ENCODE data around the gene MOSPD3.
"Not testable (repeated sequence)": the region's sequence is repeated elsewhere in the genome, so short reads cannot be mapped to it uniquely, and the experiment has no call there.

The MOSPD3 gene

GRCh38 chr7:100649826-100650565, 37.7 kb downstream of the MOSPD3 start:
- no peak for DNase-seq (ENCODE audit: extremely low read depth, low read depth)
- TF ChIP-seq, protein P1, sequence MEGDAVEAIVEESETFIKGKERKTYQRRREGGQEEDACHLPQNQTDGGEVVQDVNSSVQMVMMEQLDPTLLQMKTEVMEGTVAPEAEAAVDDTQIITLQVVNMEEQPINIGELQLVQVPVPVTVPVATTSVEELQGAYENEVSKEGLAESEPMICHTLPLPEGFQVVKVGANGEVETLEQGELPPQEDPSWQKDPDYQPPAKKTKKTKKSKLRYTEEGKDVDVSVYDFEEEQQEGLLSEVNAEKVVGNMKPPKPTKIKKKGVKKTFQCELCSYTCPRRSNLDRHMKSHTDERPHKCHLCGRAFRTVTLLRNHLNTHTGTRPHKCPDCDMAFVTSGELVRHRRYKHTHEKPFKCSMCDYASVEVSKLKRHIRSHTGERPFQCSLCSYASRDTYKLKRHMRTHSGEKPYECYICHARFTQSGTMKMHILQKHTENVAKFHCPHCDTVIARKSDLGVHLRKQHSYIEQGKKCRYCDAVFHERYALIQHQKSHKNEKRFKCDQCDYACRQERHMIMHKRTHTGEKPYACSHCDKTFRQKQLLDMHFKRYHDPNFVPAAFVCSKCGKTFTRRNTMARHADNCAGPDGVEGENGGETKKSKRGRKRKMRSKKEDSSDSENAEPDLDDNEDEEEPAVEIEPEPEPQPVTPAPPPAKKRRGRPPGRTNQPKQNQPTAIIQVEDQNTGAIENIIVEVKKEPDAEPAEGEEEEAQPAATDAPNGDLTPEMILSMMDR (IDR thresholded peaks at IDR 0.05; ENCODE audit: low read depth, low read length) = no peak

GRCh38 chr7:100654908-100655831, 42.8 kb downstream of the MOSPD3 start:
- TF ChIP-seq, protein P1 (IDR thresholded peaks at IDR 0.05; ENCODE audit: low read depth, low read length) = no peak
- no peak for DNase-seq (ENCODE audit: extremely low read depth, low read depth)

DNA sequence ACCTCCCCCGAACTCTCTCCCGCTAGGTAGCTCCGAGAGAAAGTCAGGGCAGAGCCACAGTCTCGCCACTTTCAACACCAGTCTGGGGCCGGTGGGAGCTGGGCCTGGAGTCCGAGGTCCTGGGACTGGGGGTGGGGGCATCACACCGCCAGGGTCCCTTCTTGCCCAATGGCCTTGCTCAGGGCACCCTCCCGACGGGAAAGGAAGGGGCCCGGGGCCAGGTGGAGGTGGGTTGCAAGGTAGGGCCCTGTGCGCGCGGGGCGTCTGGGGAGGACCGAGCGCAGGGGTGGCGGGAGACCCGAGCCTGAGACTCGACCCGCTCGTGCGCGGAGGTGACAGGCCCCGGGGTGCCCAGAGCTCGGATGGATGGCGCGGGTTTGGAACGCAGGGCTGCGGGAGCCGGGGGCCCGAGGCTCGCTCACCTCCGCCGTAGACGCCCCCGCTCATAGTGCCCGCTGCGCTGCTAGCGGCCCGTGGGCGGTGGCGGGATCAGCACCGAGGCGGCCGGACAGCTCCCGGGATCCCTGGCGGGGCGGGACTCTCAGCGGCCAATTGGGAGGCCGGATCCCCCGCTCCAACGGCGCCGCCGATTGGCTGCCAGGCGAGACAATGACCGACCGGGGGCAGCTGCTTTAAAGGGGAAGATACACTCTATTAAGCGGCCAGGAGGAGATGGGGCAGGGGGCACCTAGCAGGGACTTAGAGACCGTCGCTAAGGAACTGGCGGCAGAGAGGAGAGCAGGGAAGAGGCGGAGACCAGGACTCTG, 43.8 kb downstream of the MOSPD3 start, which contains the start of gene ACTL6B:
Gene ACTL6B (minus strand): TSS at position 541 of the 767 bp plus-strand sequence. CDS start 94 bp downstream, at position 447.
- no peak for DNase-seq (ENCODE audit: extremely low read depth, low read depth)
- TF ChIP-seq, protein P1 (IDR thresholded peaks at IDR 0.05; ENCODE audit: low read depth, low read length) = no peak

GRCh38 chr7:100662194-100662776, 49.9 kb downstream of the MOSPD3 start:
- DNase-seq (ENCODE audit: extremely low read depth, low read depth) = not testable (repeated sequence)
